Activated gamma-delta T cell (primary cell): ENCODE measurements around the gene ATP6V1B1.

Experiments used
- DNase-seq: peaks from one replicate; lab custom pipeline; 2025; lab: John Stamatoyannopoulos, UW

Gene ATP6V1B1

DNA sequence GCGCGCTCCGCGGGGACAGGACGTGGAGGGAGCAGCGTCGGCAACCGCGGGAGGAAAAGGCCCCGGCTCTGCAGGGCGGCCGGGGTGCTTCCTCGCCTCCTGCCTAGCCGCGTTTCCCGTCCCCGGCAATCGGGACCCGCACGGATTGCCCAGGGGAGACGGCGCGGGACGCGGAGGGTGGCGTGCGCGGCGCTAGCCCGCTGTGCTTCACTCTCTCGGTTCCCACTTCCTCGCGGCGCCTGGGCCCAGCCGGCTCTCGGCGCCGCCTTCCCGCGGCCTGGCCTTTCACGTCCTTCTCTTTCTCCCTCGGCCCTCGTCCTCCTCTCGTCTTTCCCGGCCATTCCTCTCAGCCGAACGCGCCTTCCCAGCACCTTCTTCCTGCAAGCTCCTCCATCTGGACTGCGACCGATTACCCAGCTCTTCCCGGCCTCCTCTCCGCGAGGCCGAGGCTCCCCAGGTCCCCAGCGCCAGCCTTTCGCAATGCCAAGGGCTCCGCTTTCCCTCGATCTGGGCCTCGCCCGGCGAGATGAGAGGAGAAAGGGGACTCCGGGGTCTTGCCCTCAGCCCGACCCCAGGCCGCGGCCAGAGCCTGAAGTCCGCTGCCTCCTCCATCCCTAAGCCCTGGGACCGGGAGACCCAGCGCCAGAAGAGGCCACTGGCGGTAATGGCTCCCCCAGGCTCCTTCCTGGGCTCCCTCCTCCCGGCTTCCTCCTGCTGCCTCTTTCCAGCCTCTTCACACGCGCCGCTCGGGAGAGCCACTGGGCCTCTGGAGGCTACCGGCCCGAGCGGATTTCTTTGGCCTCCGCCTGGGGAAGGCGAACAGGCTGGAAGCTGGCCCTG, 34.3 kb upstream of the ATP6V1B1 start:
- no peak for DNase-seq

GRCh38 chr2:70902067-70902442, 33.6 kb upstream of the ATP6V1B1 start:
- no peak for DNase-seq

DNA sequence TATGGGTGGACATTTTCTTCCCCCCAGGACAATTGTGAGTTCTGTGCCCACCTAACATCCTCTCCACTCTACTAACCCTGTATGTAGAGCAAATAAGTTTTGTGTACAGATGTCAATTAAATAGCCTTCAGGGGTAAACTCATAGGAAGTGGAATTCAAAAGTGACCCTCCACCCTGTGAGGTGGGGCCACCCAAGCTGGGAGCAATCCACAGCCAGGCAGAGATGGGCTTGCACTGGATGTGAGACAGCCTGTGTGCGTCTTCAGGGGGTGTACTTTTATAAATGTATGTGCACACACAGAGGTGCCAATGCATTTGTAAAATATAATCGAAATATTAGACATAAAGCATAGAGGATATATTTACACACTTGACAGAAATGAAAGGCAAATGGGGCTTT, 33.1 kb upstream of the ATP6V1B1 start:
- no peak for DNase-seq

- DNase-seq, result no peak
Observed at GRCh38 chr2:70903171-70903570, 32.5 kb upstream of the ATP6V1B1 start.

DNA sequence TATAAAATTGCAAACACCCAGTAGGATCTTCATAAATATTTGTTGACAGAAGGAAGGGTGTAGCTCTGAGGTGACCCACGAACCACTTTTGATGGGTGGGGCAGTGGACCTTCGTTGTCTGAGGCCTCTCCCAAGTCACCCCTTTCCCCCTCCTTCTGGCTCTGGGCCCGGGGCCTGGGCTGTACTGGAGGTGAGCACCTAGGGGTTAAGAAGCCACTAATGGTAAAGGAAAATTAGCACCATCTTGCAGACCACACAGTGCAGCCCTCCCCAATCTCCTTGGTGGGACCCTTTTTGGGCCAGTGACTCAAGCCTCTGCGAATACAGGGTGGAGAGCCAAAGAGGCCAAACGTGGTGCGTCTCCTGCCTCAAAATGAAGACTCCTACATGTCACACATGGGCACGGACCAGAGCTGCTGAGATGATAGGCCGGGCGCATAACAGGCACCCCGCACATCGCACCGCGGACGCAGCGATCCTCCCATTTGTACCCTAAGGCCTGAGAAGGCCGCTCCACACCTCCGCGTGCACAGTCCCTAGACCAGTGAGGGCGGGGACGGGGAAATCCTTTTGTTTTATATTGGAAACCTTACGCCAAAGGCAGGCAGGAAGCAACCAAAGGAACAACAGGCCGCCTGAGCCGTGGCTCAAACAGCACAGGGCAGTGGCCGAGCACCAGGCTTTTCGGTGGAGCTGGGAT, 31.9 kb upstream of the ATP6V1B1 start:
- no peak for DNase-seq

- no peak for DNase-seq
Observed at GRCh38 chr2:70904371-70905216, 31.1 kb upstream of the ATP6V1B1 start.

DNA sequence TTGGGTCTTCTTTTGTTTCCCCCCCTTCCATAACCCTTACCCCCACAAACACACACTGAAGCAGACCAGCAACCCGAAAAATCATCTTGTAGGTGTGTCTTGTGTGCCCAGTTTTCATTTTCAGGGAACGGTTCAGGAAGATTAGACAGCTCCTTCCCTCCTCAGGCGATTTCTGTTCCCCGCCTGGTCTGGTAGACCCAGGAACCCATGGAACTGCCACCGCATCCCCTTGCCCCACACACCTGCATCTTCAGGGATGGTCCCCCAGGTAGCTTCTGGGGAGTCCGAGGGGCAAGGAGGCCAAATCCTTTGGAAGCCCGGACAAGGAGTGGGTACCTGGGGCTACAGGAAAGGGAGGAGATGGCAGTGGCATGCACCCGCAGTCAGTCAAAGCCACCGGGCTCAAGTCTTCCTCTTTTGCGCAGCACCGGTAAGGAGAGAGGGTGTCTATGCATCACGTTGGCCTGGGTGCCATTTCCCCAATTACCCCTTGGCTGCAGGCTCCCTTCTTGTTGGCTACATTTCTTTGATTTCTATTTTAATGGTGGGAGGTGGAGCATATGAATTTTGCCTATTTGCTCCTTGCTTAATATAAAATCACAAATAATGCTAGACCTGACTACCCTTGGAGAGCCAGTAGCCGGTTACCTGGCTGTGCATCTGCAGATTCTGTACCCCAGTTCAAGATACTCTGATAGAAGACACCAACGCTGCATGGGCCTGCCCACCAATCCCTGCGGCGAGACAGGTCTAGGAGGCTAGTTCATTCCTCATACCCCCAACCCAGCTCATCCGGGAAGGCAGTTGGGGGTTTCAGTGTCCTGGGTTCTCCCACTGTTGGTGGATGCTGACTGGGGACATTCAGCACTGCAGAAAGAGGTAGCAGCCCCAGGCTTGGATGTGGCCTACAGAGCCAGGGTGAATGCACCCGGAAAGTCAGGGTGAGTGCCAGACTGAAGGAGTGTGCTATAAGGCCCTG, 30.0 kb upstream of the ATP6V1B1 start:
- no peak for DNase-seq

DNA sequence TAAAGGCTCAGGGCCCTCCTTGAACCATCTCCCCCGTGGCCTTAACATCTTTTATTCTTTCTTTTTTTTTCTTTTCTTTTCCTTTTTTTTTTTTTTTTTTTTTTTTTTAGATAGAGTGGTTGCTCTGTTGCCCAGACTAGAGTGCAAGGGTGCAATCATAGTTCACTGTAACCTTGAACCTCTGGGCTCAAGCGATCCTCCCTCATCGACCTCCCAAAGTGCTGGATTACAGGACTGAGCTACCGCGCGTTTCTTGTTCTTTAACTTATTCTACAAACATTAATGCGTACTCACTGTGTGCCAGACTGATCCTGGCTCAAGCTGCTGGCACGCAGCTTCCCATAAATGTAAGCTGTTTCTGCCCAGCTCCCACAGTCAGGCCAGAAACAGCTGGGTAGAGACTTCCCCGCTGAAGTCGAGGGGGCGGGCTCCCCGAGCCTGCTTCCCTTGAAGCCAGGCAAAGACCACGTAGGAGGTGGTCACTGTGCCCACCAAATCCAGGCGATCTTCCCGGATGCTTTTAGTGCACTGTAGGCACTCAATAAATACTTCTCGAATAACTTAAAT, 29.2 kb upstream of the ATP6V1B1 start:
- DNase-seq, result no peak

DNA sequence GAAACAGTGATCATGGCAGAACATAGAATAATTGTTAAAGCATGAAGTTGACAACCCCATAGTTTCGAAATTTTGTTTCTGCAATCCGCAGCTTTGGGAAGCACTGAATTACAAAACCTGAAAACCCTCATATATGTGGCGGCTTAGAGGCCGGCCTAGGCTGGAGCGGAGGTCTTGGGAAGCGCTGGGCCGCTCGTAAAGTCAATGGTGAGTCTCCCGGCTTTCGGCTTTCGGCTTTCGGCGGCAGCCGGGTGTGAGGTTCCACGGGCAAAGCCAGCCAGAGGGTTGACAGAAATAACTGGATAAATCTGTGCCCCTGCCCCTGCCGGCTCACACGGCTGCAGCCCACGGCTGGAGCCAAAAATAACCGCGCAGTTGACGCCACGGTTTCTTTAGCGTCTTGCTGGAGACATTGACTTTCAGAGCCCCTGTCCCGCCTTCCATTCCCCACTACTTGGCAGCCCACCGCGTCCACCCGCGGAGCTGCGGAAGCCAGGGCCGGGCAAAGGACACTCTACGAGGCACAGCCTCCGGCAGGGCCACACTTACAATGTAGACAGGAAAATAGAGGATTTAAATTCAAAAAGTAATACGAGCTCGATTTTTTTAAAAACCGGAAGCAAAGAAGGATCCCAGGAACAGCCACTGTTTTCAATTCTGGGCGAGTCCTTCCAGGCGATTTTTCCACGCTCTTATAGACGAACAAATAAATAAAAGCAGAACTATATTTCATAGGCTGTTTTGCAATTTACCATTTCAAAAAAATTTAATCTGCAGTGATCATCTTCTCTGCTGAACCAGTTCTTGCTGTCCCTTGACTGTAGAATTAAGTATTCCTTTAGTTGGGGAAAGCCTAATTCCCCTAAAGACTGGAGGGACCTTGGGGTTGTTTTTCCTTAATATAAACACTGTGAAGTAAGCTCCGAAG, 28.3 kb upstream of the ATP6V1B1 start:
- no peak for DNase-seq

GRCh38 chr2:70916291-70916690, 19.4 kb upstream of the ATP6V1B1 start:
- no peak for DNase-seq

DNA sequence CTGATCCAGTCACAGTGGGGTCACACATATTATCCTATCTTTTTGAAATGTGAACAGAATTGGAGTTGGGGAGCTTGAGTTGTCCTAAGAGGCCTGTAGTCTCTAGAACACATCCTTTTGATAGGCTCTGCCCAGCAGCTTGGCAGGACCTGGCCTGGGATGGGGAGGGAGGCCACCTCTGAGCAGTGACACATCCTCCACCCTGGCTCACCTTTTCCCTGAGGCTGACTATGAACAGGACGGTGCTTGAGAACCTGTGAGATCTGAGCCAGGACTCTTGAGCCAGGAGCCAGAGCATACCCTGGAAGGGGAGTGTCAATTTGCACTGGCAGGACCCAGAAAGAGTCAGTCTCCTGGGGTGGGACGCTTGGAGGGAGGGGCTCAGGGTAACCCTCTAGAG, 17.7 kb upstream of the ATP6V1B1 start:
- DNase-seq, result no peak

DNA sequence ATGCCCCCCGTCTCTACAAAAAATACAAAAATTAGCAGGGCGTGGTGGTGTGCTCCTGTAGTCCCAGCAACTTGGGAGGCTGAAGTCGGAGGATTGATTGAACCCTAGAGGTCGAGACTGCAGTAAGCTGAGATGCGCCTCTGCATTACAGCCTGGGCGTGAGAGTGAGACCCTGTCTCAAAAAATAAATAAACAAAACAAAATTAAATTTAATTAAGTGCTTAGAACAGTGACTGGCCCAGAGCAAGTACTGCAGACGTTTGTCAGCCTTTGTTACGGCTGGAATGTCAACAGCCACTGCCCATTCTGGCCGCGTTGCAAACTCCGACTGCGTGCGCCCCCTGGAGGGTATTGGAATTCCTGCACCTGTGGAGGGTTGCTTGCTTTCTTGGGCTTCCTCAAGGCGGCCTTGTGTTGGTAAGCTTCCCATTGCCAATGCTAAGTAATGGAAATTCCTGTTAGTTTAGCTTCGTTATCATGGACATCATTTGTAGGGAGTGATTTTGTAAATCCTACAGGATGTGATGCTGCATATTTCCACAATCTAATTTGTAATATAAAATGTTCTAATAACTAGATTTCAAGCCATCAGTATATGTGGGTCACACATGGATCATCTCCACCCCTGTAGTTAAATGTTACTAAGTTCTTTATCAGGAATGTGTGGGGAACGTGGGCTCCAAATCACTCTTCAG, 15.9 kb upstream of the ATP6V1B1 start:
- DNase-seq, result no peak

GRCh38 chr2:70920367-70920715, 15.4 kb upstream of the ATP6V1B1 start:
- no peak for DNase-seq

DNA sequence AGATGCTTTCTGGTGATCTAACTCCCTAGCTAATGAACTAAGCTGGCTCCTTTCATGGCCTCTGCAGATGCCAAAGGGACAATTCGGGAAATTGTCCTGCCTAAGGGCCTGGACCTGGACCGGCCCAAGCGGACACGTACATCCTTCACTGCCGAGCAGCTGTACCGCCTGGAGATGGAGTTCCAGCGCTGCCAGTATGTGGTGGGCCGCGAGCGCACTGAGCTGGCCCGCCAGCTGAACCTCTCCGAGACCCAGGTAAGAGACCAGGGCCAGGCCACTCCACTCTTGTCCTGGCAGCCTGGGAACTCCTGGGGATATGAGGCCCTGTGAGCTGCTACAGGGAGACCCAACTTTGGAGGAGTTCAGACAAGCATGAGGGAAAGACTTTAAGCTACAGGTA, 14.7 kb upstream of the ATP6V1B1 start:
- no peak for DNase-seq

DNA sequence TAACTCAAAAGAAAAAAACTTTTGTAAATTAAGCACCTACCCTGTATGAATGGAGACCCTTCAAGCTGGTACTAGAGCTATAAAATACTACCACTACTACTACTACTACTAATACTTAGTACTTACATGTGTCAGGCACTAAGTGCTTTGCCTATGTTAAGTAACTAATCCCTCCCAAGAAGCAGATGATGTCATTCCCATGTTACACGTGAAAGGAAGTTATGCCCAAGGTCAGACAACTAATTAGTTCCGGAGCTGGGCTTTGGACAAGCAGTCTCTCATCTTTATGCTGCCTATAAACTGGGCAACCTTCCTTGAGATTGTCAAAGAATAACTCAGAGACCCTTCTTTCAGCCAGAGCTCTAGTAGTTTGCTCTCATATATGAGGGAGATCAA, 13.9 kb upstream of the ATP6V1B1 start:
- DNase-seq, result no peak

GRCh38 chr2:70922235-70923234, 13.2 kb upstream of the ATP6V1B1 start:
- DNase-seq, result no peak

DNA sequence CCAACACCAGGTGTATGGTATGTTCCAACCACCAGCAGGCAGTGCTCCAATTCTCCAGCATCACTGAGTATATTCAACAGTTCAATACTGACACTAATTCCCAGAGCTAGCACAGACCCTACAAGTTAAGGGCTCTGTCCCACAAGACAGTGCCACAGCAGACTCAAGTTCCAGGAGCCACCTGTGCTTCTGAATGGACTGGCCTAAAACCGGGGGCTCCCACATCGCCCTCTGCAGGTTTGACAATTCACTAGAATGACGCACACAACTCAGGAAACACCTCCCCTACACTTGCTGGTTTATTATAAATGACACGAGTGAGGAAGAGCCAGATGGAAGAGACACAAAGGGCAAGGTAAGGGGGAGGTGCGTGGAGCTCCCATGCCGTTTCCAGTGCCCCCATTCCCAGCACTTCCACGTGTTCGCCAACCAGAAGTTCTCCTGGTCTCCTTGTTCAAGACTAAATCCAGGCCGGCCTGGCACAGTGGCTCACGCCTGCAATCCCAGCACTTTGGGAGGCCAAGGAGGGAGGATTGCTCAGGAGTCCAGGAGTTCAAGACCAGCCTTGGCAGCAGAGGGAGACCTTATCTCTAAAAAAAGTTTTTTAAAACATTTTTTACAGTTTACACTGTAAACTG, 12.2 kb upstream of the ATP6V1B1 start:
- DNase-seq, result no peak

GRCh38 chr2:70926042-70926441, 9.7 kb upstream of the ATP6V1B1 start:
- DNase-seq, result no peak
